WTC11 (cell line): Measurements from ENCODE around the gene SLC12A8. TPM values are rescaled to one million over a fixed set of nuclear protein-coding genes. Genes with fewer than 3 reads are reported as not detected.

Experiments
- ATAC-seq: fragments of 200-7000 bp; cut with Tn5 transposase; 2 replicates; pipeline ENCODE4 v1.10.0; 2021; ENCODE audit warnings: mild to moderate bottlenecking, moderate library complexity
- CTCF ChIA-PET: fragments of 300-600 bp; sonication (Branson Sonifier 250); formaldehyde crosslinking; loops from one replicate; lab custom pipeline; 2021; ENCODE audit warnings: antibody characterized with exemption; lab: Charles Lee
- POLR2A ChIA-PET: fragments of 350-600 bp; sonication (Branson Sonifier 250); formaldehyde crosslinking; loops from one replicate; lab custom pipeline; 2021; ENCODE audit warnings: antibody characterized with exemption; lab: Charles Lee
- DNase-seq: peaks from one replicate; pipeline ENCODE4 v3.0.0; 2021; ENCODE audit warnings: low spot score
- H3K27ac Mint-ChIP-seq: 2 replicates; pipeline ENCODE4 v1.8.0; 2021; ENCODE audit warnings: mixed read lengths
- H3K27me3 Mint-ChIP-seq: 2 replicates; pipeline ENCODE4 v1.8.0; 2021; ENCODE audit warnings: low read depth, mild to moderate bottlenecking, moderate library complexity, mixed read lengths
- H3K36me3 Mint-ChIP-seq: 2 replicates; pipeline ENCODE4 v1.8.0; 2021; ENCODE audit warnings: mixed read lengths
- H3K4me1 Mint-ChIP-seq: 2 replicates; pipeline ENCODE4 v1.8.0; 2022; ENCODE audit warnings: mixed read lengths
- H3K4me3 Mint-ChIP-seq: 2 replicates; pipeline ENCODE4 v1.8.0; 2021; ENCODE audit warnings: mild to moderate bottlenecking, moderate library complexity, mixed read lengths
- H3K9me3 Mint-ChIP-seq: 2 replicates; pipeline ENCODE4 v1.8.0; 2021; ENCODE audit warnings: mixed read lengths
- CREM ChIP-seq: sonication (generic); formaldehyde crosslinking; IDR thresholded peaks from 2 replicates; pipeline ENCODE4 v1.8.1; 2022; ENCODE audit warnings: mild to moderate bottlenecking, missing genetic modification reagents, moderate library complexity
- ELF4 ChIP-seq: sonication (generic); formaldehyde crosslinking; IDR thresholded peaks from 2 replicates; pipeline ENCODE4 v1.8.1; 2022; ENCODE audit warnings: low read depth, mild to moderate bottlenecking, moderate library complexity, missing genetic modification reagents
- ESRRA ChIP-seq: sonication (generic); formaldehyde crosslinking; IDR thresholded peaks from 2 replicates; pipeline ENCODE4 v1.8.1; 2022; ENCODE audit warnings: mild to moderate bottlenecking, missing genetic modification reagents, borderline replicate concordance
- ETV6 ChIP-seq: sonication (generic); formaldehyde crosslinking; IDR thresholded peaks from 2 replicates; pipeline ENCODE4 v1.8.1; 2022; ENCODE audit warnings: mild to moderate bottlenecking, missing genetic modification reagents
- FOXP1 ChIP-seq: sonication (generic); formaldehyde crosslinking; IDR thresholded peaks from 2 replicates; pipeline ENCODE4 v1.8.0; 2022; ENCODE audit warnings: missing genetic modification reagents, mild to moderate bottlenecking, moderate library complexity, borderline replicate concordance
- HMGA2 ChIP-seq: fragments of 250-450 bp; sonication (Bioruptor Pico); IDR thresholded peaks from 2 replicates; pipeline ENCODE4 v1.4.0; 2021; ENCODE audit warnings: mild to moderate bottlenecking, moderate library complexity
- KAT7 ChIP-seq: sonication (generic); formaldehyde crosslinking; IDR thresholded peaks from 2 replicates; pipeline ENCODE4 v1.8.1; 2023; ENCODE audit warnings: missing genetic modification reagents, mild to moderate bottlenecking, borderline replicate concordance
- NR2C2 ChIP-seq: sonication (generic); formaldehyde crosslinking; IDR thresholded peaks from 2 replicates; pipeline ENCODE4 v1.8.0; 2022; ENCODE audit warnings: mild to moderate bottlenecking, missing genetic modification reagents
- PRRX2 ChIP-seq: fragments of 250-450 bp; sonication (Bioruptor Pico); IDR thresholded peaks from 2 replicates; pipeline ENCODE4 v1.8.0; 2021; ENCODE audit warnings: mild to moderate bottlenecking
- SP1 ChIP-seq: sonication (generic); formaldehyde crosslinking; conservative IDR thresholded peaks from 2 replicates; pipeline ENCODE4 v1.8.1; 2022; ENCODE audit warnings: missing genetic modification reagents
- ZSCAN18 ChIP-seq: fragments of 250-450 bp; sonication (Bioruptor Pico); IDR thresholded peaks from 2 replicates; pipeline ENCODE4 v2.1.2; 2022; ENCODE audit warnings: mild to moderate bottlenecking, moderate library complexity
- total RNA-seq: library from RNA; stranded (reverse); gene quantifications from 3 replicates; pipeline ENCODE4 v1.2.3, GENCODE V29; 2021
- TF ChIP-seq, protein P1 (sequence below): fragments of 250-450 bp; sonication (Bioruptor Pico); IDR thresholded peaks from 2 replicates; pipeline ENCODE4 v1.9.0; 2021; ENCODE audit warnings: mild to moderate bottlenecking, borderline replicate concordance
- TF ChIP-seq, protein P2 (sequence below): sonication (generic); formaldehyde crosslinking; IDR thresholded peaks from 2 replicates; pipeline ENCODE4 v1.8.0; 2023; ENCODE audit warnings: missing genetic modification reagents, mild to moderate bottlenecking, borderline replicate concordance
- TF ChIP-seq, protein P3 (sequence below): sonication (generic); formaldehyde crosslinking; IDR thresholded peaks from 2 replicates; pipeline ENCODE4 v1.8.1; 2023; ENCODE audit warnings: mild to moderate bottlenecking, missing genetic modification reagents

Gene SLC12A8
- total RNA-seq, 1 experiment from 2014 or later = 9.1 TPM

GRCh38 chr3:125161607-125162219 lies 50.8 kb downstream of the SLC12A8 start:
- Mint-ChIP-seq H3K36me3 (no peaks in the 10 kb centered on the region), H3K4me3 (no peak overlapping the region), H3K27me3 (no peaks in the 10 kb centered on the region), H3K4me1 (peaks cover 17% of the 10 kb centered on the region), H3K9me3 (no peaks in the 10 kb centered on the region), H3K27ac (no peak overlapping the region)
- CTCF ChIA-PET = interaction anchor here (1.0 to 1.6 kb wide), 2 partner anchors 11 kb away, joined by 4 to 7 read pairs; no protein-coding TSS in a partner anchor
- POLR2A ChIA-PET = interaction anchor here (0.9 kb wide), 1 partner anchor 167 kb away, joined by 3 read pairs; no protein-coding TSS in a partner anchor
- DNase-seq (no peak), ATAC-seq (no peak)
- TF ChIP-seq ZSCAN18 (CRISPR knock-in tag) = no peak
- TF ChIP-seq ESRRA = no peak
- TF ChIP-seq NR2C2 (CRISPR knock-in tag) = no peak
- TF ChIP-seq, protein P1, sequence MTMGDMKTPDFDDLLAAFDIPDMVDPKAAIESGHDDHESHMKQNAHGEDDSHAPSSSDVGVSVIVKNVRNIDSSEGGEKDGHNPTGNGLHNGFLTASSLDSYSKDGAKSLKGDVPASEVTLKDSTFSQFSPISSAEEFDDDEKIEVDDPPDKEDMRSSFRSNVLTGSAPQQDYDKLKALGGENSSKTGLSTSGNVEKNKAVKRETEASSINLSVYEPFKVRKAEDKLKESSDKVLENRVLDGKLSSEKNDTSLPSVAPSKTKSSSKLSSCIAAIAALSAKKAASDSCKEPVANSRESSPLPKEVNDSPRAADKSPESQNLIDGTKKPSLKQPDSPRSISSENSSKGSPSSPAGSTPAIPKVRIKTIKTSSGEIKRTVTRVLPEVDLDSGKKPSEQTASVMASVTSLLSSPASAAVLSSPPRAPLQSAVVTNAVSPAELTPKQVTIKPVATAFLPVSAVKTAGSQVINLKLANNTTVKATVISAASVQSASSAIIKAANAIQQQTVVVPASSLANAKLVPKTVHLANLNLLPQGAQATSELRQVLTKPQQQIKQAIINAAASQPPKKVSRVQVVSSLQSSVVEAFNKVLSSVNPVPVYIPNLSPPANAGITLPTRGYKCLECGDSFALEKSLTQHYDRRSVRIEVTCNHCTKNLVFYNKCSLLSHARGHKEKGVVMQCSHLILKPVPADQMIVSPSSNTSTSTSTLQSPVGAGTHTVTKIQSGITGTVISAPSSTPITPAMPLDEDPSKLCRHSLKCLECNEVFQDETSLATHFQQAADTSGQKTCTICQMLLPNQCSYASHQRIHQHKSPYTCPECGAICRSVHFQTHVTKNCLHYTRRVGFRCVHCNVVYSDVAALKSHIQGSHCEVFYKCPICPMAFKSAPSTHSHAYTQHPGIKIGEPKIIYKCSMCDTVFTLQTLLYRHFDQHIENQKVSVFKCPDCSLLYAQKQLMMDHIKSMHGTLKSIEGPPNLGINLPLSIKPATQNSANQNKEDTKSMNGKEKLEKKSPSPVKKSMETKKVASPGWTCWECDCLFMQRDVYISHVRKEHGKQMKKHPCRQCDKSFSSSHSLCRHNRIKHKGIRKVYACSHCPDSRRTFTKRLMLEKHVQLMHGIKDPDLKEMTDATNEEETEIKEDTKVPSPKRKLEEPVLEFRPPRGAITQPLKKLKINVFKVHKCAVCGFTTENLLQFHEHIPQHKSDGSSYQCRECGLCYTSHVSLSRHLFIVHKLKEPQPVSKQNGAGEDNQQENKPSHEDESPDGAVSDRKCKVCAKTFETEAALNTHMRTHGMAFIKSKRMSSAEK (CRISPR knock-in tag) = no peak
- no peak for TF ChIP-seq ELF4 (CRISPR knock-in tag)
- no peak for TF ChIP-seq HMGA2 (CRISPR knock-in tag)
- TF ChIP-seq FOXP1 (CRISPR knock-in tag) = no peak
- TF ChIP-seq, protein P2, sequence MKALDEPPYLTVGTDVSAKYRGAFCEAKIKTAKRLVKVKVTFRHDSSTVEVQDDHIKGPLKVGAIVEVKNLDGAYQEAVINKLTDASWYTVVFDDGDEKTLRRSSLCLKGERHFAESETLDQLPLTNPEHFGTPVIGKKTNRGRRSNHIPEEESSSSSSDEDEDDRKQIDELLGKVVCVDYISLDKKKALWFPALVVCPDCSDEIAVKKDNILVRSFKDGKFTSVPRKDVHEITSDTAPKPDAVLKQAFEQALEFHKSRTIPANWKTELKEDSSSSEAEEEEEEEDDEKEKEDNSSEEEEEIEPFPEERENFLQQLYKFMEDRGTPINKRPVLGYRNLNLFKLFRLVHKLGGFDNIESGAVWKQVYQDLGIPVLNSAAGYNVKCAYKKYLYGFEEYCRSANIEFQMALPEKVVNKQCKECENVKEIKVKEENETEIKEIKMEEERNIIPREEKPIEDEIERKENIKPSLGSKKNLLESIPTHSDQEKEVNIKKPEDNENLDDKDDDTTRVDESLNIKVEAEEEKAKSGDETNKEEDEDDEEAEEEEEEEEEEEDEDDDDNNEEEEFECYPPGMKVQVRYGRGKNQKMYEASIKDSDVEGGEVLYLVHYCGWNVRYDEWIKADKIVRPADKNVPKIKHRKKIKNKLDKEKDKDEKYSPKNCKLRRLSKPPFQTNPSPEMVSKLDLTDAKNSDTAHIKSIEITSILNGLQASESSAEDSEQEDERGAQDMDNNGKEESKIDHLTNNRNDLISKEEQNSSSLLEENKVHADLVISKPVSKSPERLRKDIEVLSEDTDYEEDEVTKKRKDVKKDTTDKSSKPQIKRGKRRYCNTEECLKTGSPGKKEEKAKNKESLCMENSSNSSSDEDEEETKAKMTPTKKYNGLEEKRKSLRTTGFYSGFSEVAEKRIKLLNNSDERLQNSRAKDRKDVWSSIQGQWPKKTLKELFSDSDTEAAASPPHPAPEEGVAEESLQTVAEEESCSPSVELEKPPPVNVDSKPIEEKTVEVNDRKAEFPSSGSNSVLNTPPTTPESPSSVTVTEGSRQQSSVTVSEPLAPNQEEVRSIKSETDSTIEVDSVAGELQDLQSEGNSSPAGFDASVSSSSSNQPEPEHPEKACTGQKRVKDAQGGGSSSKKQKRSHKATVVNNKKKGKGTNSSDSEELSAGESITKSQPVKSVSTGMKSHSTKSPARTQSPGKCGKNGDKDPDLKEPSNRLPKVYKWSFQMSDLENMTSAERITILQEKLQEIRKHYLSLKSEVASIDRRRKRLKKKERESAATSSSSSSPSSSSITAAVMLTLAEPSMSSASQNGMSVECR (CRISPR knock-in tag) = no peak
- TF ChIP-seq KAT7 (CRISPR knock-in tag) = no peak
- TF ChIP-seq ETV6 (CRISPR knock-in tag) = no peak
- TF ChIP-seq, protein P3, sequence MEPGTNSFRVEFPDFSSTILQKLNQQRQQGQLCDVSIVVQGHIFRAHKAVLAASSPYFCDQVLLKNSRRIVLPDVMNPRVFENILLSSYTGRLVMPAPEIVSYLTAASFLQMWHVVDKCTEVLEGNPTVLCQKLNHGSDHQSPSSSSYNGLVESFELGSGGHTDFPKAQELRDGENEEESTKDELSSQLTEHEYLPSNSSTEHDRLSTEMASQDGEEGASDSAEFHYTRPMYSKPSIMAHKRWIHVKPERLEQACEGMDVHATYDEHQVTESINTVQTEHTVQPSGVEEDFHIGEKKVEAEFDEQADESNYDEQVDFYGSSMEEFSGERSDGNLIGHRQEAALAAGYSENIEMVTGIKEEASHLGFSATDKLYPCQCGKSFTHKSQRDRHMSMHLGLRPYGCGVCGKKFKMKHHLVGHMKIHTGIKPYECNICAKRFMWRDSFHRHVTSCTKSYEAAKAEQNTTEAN (CRISPR knock-in tag) = no peak
- no peak for TF ChIP-seq PRRX2 (CRISPR knock-in tag)
- no peak for TF ChIP-seq SP1
- TF ChIP-seq CREM (CRISPR knock-in tag) = no peak
